Activated CD8-positive, alpha-beta T cell treated with anti-CD3 and anti-CD28 coated beads for 36 hours (primary cell): Measurements from ENCODE around the gene SSTR3. TPM values are rescaled to one million over a fixed set of nuclear protein-coding genes. Genes with fewer than 3 reads are reported as not detected.
A peak's percentile ranks its signal among the peaks of the same experiment; 100 is the strongest.

Experiments
- ATAC-seq: fragments of 200-7000 bp; cut with Tn5 transposase; one replicate; pipeline ENCODE4 v1.10.0; 2021; ENCODE audit warnings: mild to moderate bottlenecking, moderate library complexity
- CTCF ChIA-PET: fragments of 350-600 bp; sonication (Branson Sonifier 250); formaldehyde crosslinking; loops from one replicate; lab custom pipeline; 2021; ENCODE audit warnings: antibody characterized with exemption; lab: Charles Lee
- POLR2A ChIA-PET: fragments of 350-600 bp; sonication (Branson Sonifier 250); formaldehyde crosslinking; loops from one replicate; lab custom pipeline; 2021; ENCODE audit warnings: antibody characterized with exemption; lab: Charles Lee
- DNase-seq: peaks from one replicate; pipeline ENCODE4 v3.0.0-alpha.2; 2020
- H3K27ac Mint-ChIP-seq: one replicate; pipeline ENCODE4 v1.8.0; 2021; ENCODE audit warnings: mild to moderate bottlenecking, mixed read lengths
- H3K27me3 Mint-ChIP-seq: one replicate; pipeline ENCODE4 v1.8.0; 2021; ENCODE audit warnings: mixed read lengths
- H3K36me3 Mint-ChIP-seq: one replicate; pipeline ENCODE4 v1.8.0; 2021; ENCODE audit warnings: low read depth, mixed read lengths
- H3K4me1 Mint-ChIP-seq: one replicate; pipeline ENCODE4 v1.8.0; 2021; ENCODE audit warnings: low read depth, mixed read lengths
- H3K4me3 Mint-ChIP-seq: one replicate; pipeline ENCODE4 v1.8.0; 2021; ENCODE audit warnings: mild to moderate bottlenecking, moderate library complexity, mixed read lengths
- H3K9me3 Mint-ChIP-seq: one replicate; pipeline ENCODE4 v1.8.0; 2021; ENCODE audit warnings: mixed read lengths
- intact Hi-C: fragments of 100-400 bp; cut with micrococcal nuclease; formaldehyde crosslinking; loops from one replicate; pipeline ENCODE4 v1.10.0; 2022
- total RNA-seq, 2 experiments: library from RNA; stranded (reverse); gene quantifications; one replicate each; pipeline ENCODE4 v1.2.3, GENCODE V29; 2021
- TF ChIP-seq, protein P1 (sequence below): fragments of 200-600 bp; IDR thresholded peaks from one replicate; pipeline ENCODE4 v1.8.0; 2022; ENCODE audit warnings: antibody characterized with exemption, mild to moderate bottlenecking

The SSTR3 gene
- total RNA-seq, 2 experiments from 2014 or later = 7.9 to 8.5 TPM

GRCh38 chr22:37248251-37248650 lies 36.0 kb upstream of the SSTR3 start:
- peaks cover 24% of the 10 kb centered on the region for H3K4me1 Mint-ChIP-seq
- TF ChIP-seq, protein P1, sequence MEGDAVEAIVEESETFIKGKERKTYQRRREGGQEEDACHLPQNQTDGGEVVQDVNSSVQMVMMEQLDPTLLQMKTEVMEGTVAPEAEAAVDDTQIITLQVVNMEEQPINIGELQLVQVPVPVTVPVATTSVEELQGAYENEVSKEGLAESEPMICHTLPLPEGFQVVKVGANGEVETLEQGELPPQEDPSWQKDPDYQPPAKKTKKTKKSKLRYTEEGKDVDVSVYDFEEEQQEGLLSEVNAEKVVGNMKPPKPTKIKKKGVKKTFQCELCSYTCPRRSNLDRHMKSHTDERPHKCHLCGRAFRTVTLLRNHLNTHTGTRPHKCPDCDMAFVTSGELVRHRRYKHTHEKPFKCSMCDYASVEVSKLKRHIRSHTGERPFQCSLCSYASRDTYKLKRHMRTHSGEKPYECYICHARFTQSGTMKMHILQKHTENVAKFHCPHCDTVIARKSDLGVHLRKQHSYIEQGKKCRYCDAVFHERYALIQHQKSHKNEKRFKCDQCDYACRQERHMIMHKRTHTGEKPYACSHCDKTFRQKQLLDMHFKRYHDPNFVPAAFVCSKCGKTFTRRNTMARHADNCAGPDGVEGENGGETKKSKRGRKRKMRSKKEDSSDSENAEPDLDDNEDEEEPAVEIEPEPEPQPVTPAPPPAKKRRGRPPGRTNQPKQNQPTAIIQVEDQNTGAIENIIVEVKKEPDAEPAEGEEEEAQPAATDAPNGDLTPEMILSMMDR = no peak
- ATAC-seq = no peak
- H3K4me3 Mint-ChIP-seq = no peak overlapping the region
- ChIA-PET POLR2A (interaction anchor here (1.1 kb wide), 1 partner anchor 19 kb away, joined by 4 read pairs; no protein-coding TSS in a partner anchor), CTCF (interaction anchor here (12.0 kb wide), 1 partner anchor 12 kb away, joined by 154 read pairs; no protein-coding TSS in a partner anchor)
- intact Hi-C loops = no loop called here
- H3K9me3 Mint-ChIP-seq = no peaks in the 10 kb centered on the region
- DNase-seq = peak; percentile 30
- H3K27ac Mint-ChIP-seq = no peak overlapping the region
- no peaks in the 10 kb centered on the region for H3K27me3 Mint-ChIP-seq
- H3K36me3 Mint-ChIP-seq = peaks cover 9% of the 10 kb centered on the region

GRCh38 chr22:37245740-37246139 lies 33.5 kb upstream of the SSTR3 start:
- H3K9me3 Mint-ChIP-seq = no peaks in the 10 kb centered on the region
- no peaks in the 10 kb centered on the region for H3K27me3 Mint-ChIP-seq
- intact Hi-C loops = no loop called here
- TF ChIP-seq, protein P1 = no peak
- CTCF ChIA-PET = interaction anchor here (1.1 to 12.0 kb wide), 5 partner anchors 15 to 79 kb away, joined by 3 to 154 read pairs (median 8); no protein-coding TSS in a partner anchor
- no peak overlapping the region for H3K27ac Mint-ChIP-seq
- H3K4me3 Mint-ChIP-seq = peak overlapping the region; percentile 98
- POLR2A ChIA-PET = interaction anchor here (0.6 to 9.5 kb wide), 8 partner anchors 10 to 96 kb away, joined by 3 to 209 read pairs (median 18); partner anchors contain the start of gene IL2RB
- no peak for ATAC-seq
- H3K36me3 Mint-ChIP-seq = peaks cover 34% of the 10 kb centered on the region
- DNase-seq = no peak
- peaks cover 28% of the 10 kb centered on the region for H3K4me1 Mint-ChIP-seq

GRCh38 chr22:37244922-37245722 lies 32.8 kb upstream of the SSTR3 start:
- POLR2A ChIA-PET = interaction anchor here (0.7 to 9.5 kb wide), 13 partner anchors 10 to 184 kb away, joined by 3 to 209 read pairs (median 8); partner anchors contain the start of gene IL2RB
- Mint-ChIP-seq H3K27ac (peak overlapping the region; percentile 97), H3K4me1 (peaks cover 35% of the 10 kb centered on the region), H3K27me3 (no peaks in the 10 kb centered on the region), H3K4me3 (peak overlapping the region; percentile 98), H3K36me3 (peaks cover 40% of the 10 kb centered on the region), H3K9me3 (no peaks in the 10 kb centered on the region)
- peak; percentile 42 for DNase-seq
- intact Hi-C loops = no loop called here
- no peak for ATAC-seq
- TF ChIP-seq, protein P1 = no peak
- CTCF ChIA-PET = interaction anchor here (0.9 to 12.0 kb wide), 13 partner anchors 8 to 214 kb away, joined by 3 to 154 read pairs (median 5); no protein-coding TSS in a partner anchor

GRCh38 chr22:37244114-37244921 lies 32.0 kb upstream of the SSTR3 start, which contains the start of gene RAC2:
Gene RAC2, minus strand, starts transcription at chr22:37244269. Its CDS starts 121 bp downstream, at chr22:37244148.
- ATAC-seq = peak; percentile 71
- POLR2A ChIA-PET = interaction anchor here (0.7 to 9.5 kb wide), 19 partner anchors 9 to 184 kb away, joined by 3 to 209 read pairs (median 6); partner anchors contain the start of gene IL2RB
- intact Hi-C loops = no loop called here

More at GRCh38 chr22:37244114-37244921, 32.0 kb upstream of the SSTR3 start, which contains the start of gene RAC2:
- peak; percentile 98 for DNase-seq
- Mint-ChIP-seq H3K4me3 (peak within 1 kb of the TSS; percentile 98), H3K36me3 (peaks cover 48% of the 10 kb centered on the region), H3K27me3 (no peaks in the 10 kb centered on the region), H3K27ac (peak within 1 kb of the TSS; percentile 97), H3K4me1 (peaks cover 42% of the 10 kb centered on the region), H3K9me3 (no peaks in the 10 kb centered on the region)
- TF ChIP-seq, protein P1 = no peak
- CTCF ChIA-PET = interaction anchor here (0.8 to 12.0 kb wide), 14 partner anchors 9 to 215 kb away, joined by 3 to 154 read pairs (median 4); no protein-coding TSS in a partner anchor
